KOPT-K1 (cell line): ENCODE measurements around the gene RNF19B.
A peak's percentile ranks its signal among the peaks of the same experiment; 100 is the strongest.

Experiments
- H3K27ac ChIP-seq: fragments of 200-600 bp; sonication (generic); 2 replicates; pipeline ENCODE4 v1.5.1; 2016; ENCODE audit warnings: antibody characterized with exemption, mild to moderate bottlenecking, low read depth, low read length; ENCODE audit not compliant: poor library complexity, severe bottlenecking
- H3K36me3 ChIP-seq: fragments of 200-600 bp; sonication (generic); 2 replicates; pipeline ENCODE4 v1.5.1; 2017; ENCODE audit warnings: antibody characterized with exemption, mild to moderate bottlenecking, low read length, moderate library complexity; ENCODE audit not compliant: insufficient read depth
- H3K9me3 ChIP-seq: fragments of 200-600 bp; sonication (generic); 2 replicates; pipeline ENCODE4 v1.5.1; 2017; ENCODE audit warnings: antibody characterized with exemption, low read length, mild to moderate bottlenecking; ENCODE audit not compliant: insufficient read depth, poor library complexity, severe bottlenecking

RNF19B gene, protein sequence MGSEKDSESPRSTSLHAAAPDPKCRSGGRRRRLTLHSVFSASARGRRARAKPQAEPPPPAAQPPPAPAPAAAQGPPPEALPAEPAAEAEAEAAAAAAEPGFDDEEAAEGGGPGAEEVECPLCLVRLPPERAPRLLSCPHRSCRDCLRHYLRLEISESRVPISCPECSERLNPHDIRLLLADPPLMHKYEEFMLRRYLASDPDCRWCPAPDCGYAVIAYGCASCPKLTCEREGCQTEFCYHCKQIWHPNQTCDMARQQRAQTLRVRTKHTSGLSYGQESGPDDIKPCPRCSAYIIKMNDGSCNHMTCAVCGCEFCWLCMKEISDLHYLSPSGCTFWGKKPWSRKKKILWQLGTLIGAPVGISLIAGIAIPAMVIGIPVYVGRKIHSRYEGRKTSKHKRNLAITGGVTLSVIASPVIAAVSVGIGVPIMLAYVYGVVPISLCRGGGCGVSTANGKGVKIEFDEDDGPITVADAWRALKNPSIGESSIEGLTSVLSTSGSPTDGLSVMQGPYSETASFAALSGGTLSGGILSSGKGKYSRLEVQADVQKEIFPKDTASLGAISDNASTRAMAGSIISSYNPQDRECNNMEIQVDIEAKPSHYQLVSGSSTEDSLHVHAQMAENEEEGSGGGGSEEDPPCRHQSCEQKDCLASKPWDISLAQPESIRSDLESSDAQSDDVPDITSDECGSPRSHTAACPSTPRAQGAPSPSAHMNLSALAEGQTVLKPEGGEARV

DNA sequence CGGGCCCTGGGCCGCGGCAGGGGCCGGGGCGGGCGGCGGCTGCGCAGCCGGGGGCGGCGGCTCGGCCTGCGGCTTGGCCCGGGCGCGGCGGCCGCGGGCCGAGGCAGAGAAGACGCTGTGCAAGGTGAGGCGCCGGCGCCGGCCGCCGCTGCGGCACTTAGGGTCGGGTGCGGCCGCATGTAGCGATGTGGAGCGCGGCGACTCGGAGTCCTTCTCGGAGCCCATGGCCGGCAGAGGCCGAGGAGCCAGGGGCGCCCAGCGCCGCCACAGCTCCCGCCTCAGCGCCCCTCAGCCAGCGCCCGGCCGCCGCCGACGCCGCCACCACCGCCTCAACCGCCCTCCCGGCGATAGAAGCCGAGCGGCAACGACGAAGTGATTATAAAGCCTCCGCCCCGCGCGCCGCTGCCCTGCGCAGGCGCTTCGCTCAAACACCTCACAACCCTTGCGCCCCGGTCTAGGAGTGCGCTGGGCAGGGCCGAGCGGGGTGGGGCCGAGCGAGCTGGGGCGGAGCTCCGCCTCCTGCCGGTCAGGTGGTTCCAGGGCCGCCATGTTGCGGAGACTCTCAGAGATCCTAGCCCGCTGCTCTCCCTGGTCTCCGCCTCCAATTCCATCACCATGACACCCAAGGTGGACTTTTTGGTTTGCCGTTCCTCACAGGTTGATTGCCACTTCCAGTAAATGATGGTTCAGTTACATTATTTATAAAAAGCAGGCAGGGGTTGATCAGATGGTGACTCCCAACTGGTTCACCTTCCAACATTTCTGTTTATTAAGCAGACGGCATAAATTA is at the start of gene RNF19B:
RNF19B (minus strand) TSS at position 349 of the 790 bp plus-strand sequence; CDS start at position 225, 124 bp downstream.
- no peaks in the 10 kb centered on the region for H3K36me3 ChIP-seq
- peak within 1 kb of the TSS; percentile 60 for H3K27ac ChIP-seq
- no peaks in the 10 kb centered on the region for H3K9me3 ChIP-seq

DNA sequence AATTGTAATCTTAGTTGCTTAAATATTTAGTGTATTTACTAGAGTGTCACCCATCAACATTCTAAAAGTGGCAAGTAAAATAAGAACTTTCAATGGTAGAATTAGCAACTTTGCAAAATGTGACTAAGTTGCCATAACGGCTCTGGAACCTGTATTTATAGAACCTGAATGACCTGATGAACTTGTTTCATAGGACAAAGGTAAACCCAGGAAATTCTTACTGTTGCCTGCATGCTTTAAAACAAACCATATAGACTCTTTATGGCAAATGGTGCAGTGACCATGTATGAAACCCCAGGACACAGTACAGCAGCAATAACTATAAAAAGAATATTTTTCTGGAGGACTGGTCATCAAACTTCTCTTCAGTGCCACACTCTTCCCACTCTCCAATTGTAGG is 49.2 kb upstream of the RNF19B start:
- Histone ChIP-seq H3K36me3 (peaks cover 94% of the 10 kb centered on the region), H3K9me3 (no peaks in the 10 kb centered on the region), H3K27ac (no peak overlapping the region)

DNA sequence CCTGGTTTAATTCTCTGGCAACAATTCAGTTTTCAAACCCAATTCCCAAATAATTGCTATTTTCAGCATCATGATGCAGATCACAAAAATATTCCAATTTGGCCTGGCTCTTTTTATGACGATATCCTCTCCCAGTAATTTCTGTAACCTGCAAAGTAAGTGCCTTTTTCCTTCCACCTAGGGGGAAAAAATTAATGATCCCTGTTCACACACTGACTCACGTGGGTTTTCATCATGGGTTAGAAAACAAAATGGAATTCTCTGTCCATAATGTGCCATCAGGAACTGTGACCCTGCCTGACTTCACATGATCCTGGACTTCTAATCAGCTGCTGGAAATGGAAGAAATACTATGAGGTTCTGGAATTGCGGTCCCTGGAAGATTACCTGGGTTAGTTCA is 47.6 kb upstream of the RNF19B start:
- no peaks in the 10 kb centered on the region for H3K9me3 ChIP-seq
- no peak overlapping the region for H3K27ac ChIP-seq
- H3K36me3 ChIP-seq: peaks cover 94% of the 10 kb centered on the region

DNA sequence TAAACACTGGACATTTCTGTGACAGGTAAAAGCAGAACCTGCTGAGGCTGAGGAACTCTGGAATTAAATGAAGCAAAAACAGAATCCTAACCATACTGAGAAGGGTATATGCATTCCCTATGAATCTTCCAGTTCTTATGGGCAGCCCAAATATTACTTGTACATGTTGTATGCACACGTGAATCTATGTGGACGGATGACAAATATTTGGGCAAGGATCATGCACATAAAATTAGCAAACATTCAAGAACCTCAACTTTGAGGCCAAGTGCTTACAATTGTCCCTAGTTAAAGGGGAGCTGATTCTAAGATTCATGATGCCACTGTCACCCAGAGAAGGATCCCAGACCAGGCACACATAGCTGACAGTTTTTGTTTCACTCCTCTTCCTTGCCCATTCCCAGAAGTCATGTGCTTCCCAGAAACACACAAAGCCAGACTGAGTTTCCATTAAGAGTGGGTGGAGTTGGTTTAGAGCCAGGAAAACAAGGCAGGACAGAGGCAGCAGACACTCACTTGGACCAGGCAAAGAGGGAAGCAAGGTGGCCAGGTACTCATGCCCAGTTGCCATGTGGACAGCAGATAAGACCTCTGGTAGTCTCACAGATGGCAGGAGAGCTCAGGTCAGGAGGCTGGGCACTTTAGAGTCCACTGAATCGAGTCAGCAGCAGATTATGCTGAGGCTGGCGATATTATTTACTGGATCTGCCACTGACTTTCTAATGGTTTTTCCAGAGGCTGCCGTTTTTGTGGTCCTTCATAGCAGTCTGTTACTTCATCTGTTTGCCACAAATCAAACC is 46.5 kb upstream of the RNF19B start:
- H3K9me3 ChIP-seq: no peaks in the 10 kb centered on the region
- peaks cover 99% of the 10 kb centered on the region for H3K36me3 ChIP-seq
- H3K27ac ChIP-seq: no peak overlapping the region

DNA sequence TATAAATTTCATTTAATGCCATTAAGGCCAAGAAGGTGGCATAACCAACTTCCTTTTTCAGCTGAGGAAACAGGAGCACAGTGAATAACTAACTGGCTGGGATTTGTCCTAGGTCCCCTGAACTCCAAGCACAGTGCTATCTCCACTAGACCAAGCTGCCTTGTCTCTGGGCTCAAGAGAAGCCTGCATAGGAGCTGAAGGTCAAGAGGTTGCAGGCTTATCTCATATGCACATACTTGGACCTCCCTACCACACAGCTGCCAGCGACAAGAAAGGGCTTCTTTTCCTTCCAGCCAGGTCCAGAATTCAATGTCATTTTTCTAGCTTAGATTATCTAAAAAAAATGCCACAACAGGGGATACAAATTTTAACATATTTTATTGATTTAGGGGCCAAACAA is 45.0 kb upstream of the RNF19B start:
- Histone ChIP-seq H3K36me3 (peaks cover 99% of the 10 kb centered on the region), H3K27ac (no peak overlapping the region), H3K9me3 (no peaks in the 10 kb centered on the region)

DNA sequence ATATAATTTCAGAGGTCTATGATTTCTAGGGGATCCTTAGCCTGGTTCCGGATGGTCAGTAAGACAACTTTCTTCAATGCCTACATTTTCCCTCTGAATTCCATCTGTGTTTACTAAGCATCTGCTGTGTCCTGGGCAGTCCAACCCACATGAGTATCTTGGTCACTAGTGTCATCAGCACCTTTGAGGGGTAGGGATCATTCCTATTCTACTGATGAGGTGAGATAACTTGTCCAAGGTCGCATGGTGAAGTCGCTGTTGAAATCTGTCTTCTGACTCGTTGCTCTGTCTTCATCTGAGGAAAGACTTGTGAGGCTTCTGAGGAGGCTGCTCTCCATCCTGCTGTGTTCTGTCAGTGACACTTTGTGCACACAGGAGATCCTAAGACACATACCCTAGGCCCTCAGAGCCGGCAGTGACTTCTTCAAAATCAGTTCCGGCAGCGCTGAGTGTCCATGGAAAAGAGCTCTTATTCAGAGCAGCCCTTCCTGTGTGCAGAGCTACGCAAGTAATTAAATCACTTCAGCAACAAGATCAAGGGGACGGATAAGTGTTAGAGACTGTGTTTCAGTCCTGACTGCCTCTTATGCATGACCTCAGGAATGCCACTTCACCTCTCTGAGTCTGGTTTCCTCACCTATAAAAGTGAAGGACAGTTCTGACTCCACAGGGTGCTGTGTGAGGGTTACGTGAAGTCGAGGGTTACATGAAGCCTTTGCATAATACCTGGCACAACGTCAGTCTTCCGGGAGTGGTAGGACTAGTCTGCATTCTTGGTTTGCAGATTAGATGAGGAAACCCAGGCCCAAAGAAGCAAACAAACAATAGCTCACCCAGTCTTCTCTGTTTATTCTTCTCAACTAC is 43.7 kb upstream of the RNF19B start:
- no peaks in the 10 kb centered on the region for H3K9me3 ChIP-seq
- H3K27ac ChIP-seq: no peak overlapping the region
- H3K36me3 ChIP-seq: peaks cover 97% of the 10 kb centered on the region

DNA sequence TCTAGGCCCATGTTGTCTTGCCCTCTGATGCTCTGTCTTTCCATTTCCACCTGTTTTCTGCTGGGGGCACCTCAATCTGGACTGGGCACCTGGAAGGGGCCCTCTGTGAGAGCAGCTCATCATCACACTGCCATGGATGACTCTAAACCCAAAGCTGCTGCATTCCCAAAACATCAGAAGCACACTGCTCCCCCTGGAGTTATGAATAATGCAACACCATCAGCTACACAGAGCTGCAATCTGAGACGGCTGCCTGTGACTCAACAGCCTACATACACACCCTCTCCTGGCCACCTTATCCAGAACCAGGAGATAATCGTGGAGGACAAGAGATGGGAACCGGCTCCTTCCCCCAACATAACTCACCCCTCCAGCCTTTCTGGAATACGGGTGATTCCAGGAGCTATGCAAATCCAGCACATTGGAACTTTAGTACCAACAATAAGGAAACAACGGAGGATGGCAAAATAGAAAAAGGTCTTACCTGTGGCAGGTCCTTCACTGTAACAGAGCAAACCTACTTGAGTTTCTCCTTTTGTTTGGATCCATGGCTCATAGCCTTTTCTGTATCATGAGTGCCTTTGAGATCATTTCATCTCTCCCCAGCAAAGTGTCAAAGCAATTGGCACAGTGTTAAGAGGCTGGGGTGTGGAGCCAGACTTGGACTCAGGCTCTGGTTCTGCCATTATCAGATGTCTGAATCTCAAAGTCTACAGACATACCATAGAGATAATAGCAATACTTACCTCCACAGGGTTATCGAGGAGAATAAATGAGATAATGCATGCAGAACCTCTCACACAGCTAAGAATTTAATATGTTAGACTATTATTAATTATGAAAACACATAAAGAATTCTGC is 42.8 kb upstream of the RNF19B start:
- Histone ChIP-seq H3K36me3 (peaks cover 97% of the 10 kb centered on the region), H3K27ac (no peak overlapping the region), H3K9me3 (no peaks in the 10 kb centered on the region)

DNA sequence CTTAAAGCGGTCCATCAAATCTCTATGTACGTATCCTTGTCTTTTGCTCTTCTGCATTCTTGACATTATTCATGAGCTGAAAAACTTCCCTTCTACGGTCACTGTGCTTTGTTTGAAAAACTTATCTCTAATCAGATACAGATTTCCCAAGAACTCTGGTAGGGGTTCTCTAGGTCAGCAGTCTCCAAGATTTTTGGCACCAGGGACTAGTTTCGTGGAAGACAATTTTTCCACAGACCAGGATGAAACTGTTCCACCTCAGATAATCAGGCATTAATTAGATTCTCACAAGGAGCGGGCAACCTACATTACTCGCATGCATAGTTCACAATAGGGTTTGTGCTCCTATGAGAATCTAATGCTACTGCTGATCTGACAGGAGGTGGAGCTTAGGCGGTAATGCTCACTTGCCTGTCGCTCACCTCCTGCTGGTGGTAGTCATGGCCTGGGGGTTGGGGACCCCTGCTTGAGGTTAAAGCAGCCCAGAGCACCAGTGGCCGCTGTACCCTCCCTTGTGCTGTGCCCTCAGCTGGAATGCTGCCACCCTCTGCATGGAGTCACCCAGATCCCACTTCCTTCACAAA is 41.3 kb upstream of the RNF19B start:
- Histone ChIP-seq H3K9me3 (no peaks in the 10 kb centered on the region), H3K36me3 (peaks cover 92% of the 10 kb centered on the region), H3K27ac (no peak overlapping the region)

DNA sequence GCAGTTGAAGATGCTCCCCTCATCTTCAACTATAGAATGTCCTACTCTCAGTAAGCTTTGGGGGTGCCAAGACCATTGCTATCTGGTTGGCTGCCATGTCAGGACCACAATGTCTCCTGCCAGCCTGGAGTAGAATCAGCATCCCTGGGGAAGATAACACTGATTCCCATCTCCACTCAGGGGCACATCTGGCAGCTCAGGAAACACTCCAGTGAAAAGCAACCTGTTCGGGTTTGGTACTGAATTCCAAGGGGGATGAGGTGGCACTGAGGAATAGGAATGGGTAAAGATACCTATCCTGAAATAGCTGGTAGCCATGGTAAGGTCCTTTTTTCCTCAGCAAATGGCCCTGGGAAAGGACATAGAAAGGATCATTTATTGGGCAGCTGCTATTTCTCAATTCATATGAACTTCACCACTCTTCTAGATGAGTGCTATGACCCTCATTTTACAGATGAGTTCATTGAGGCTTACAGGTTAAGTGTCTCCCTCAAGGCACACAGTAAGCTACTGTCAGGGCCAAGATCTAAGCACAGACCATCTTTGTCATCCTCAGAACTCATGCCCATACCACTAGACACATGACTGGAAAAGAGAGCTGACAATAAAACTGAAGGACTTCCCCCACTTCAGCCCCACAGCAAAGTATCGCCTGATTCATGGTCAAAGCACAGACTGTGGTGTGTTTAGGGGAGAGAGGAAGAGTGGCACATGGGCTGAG is 40.7 kb upstream of the RNF19B start:
- no peaks in the 10 kb centered on the region for H3K9me3 ChIP-seq
- no peak overlapping the region for H3K27ac ChIP-seq
- H3K36me3 ChIP-seq: peaks cover 86% of the 10 kb centered on the region

DNA sequence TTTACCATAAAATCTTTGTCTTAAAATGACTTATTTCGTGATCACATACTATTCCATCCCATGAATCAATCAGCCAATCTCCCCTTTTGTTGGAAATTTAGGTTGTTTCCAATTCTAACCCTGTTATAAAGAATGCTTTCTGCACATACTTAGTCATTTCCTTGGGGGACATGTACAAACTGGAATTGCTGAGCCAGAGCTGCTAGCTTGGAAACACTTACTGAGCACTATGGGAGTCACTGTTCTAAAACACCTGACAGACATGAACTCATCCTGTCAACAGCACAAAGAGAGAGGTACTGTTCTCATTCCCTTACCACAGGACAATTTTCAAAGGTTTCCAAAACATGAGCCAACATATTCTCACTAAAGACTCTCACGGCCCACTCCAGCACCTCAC is 40.0 kb upstream of the RNF19B start:
- peaks cover 80% of the 10 kb centered on the region for H3K36me3 ChIP-seq
- H3K9me3 ChIP-seq: no peaks in the 10 kb centered on the region
- H3K27ac ChIP-seq: no peak overlapping the region

DNA sequence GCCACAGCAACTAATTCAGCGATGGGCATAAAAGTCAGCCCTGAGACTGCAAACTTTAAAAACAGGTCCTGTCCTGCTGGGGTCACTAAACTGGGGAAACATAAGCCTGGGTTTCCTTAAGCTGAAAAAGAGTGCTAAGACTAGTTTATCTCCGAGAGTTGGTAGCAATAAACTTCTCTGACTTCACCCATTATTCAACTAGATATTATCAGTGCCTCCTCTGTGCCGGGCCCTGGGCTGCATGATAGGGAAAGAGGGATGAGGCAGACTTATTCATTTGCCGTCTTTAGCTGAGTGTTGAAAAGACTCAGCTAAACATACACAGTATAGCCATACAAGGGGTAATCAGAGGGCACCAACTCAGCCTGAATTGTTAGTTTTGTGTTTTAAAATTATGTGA is 39.0 kb upstream of the RNF19B start:
- H3K27ac ChIP-seq: no peak overlapping the region
- no peaks in the 10 kb centered on the region for H3K9me3 ChIP-seq
- H3K36me3 ChIP-seq: peaks cover 70% of the 10 kb centered on the region

DNA sequence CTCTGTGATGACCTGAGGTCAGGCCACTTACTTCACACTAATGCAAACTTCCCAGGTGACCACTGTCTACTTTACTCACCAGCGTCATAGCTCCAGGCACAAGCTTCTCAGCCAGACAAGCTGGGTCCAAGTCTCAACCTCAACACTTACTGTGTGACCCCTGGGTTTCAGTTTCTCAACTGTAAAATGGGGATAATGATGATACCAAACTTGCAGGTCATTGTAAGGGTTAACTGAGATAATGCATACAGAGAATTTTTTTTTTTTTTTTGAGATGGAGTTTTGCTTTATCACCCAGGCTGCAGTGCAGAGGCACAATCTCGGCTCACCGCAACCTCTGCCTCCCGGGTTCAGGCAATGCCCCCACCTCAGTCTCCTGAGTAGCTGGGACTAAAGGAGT is 37.4 kb upstream of the RNF19B start:
- Histone ChIP-seq H3K27ac (no peak overlapping the region), H3K9me3 (no peaks in the 10 kb centered on the region), H3K36me3 (peaks cover 54% of the 10 kb centered on the region)
